ENCODE data around the gene SMYD3. TPM values are rescaled to one million over a fixed set of nuclear protein-coding genes. Genes with fewer than 3 reads are reported as not detected.

The SMYD3 gene
- total and polyA plus RNA-seq, 4 donors = 10.5 to 40.1 (median 32.5) TPM

GRCh38 chr1:245995474-245995873 lies 511.6 kb downstream of the SMYD3 start:
- no peaks in the 10 kb centered on the region for H3K36me3 ChIP-seq (ENCODE audit: control insufficient read depth in 4 of 4, insufficient read depth in 4 of 4, low read length in 4 of 4)
- DNase-seq = no peak
- no peaks in the 10 kb centered on the region for H3K27me3 ChIP-seq (ENCODE audit: control insufficient read depth in 3 of 3, insufficient read depth in 3 of 3, low read length in 2 of 3)
- WGBS, 2 donors = 94 to 95% methylated on average over 1 of the region's 1 CpG
- no peak for TF ChIP-seq CTCF (IDR thresholded peaks at IDR 0.05; ENCODE audit: control extremely low read depth, extremely low read depth)
- no peak overlapping the region for H3K27ac ChIP-seq (ENCODE audit: low read depth in 1 of 2, low read length in 1 of 2)
- ATAC-seq (ENCODE audit: insufficient read depth, low FRiP score) = no peak
- peaks cover 0 to 5% (median 4%) of the 10 kb centered on the region in 5 donors for H3K4me1 ChIP-seq (ENCODE audit: control insufficient read depth in 5 of 5, insufficient read depth in 5 of 5, low read length in 5 of 5)
- no peak overlapping the region for H3K9ac ChIP-seq (ENCODE audit: insufficient read depth in 1 of 2, low read length in 2 of 2)
- H3K9me3 ChIP-seq (ENCODE audit: control insufficient read depth in 4 of 4, insufficient read depth in 3 of 4, low read length in 3 of 4) = no peaks in the 10 kb centered on the region
- no peak overlapping the region for H3K4me3 ChIP-seq

- WGBS, 2 donors = 85% methylated on average over 4 of the region's 4 CpGs
- no peak for DNase-seq
Measured at GRCh38 chr1:245991266-245991665, 515.8 kb downstream of the SMYD3 start.

DNA sequence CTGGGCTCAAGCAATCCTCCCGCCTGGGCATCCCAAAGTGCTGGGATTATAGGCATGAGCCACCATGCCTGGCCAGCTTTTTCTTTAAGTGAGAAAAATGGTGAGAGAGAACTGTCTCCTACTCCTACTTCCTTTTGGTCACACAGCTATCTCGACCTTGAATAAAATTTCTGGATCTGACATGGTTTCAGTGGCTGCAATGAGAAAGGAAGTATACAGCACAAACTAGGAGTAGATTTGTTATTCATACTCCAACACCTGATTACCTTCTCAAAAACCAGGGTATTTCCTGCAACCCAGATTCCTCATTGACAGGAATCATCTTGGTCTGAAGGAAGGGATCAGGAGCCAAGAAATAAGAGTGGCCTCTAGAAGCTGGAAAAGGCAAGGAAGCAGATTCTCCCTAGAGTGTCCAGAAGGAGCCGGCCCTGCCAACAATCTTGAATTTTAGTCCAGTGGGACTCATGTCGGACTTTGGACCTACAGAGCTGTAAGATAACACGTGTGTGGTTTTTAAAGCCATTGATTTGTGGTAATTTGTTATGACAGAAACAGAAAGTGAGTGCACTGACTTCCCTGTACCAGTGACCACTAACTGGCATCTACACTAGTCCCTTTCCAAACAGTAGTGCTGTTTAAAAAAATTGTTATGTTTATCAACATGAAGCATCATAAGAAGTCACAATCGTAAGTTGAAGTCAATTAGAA lies 516.6 kb downstream of the SMYD3 start:
- H3K4me1 ChIP-seq (ENCODE audit: control insufficient read depth in 5 of 5, insufficient read depth in 5 of 5, low read length in 5 of 5) = peaks cover 2 to 21% (median 8%) of the 10 kb centered on the region in 5 donors
- no peak for TF ChIP-seq CTCF (IDR thresholded peaks at IDR 0.05; ENCODE audit: control extremely low read depth, extremely low read depth)
- H3K4me3 ChIP-seq = no peak overlapping the region
- no peak for DNase-seq
- no peak overlapping the region for H3K9ac ChIP-seq (ENCODE audit: insufficient read depth in 1 of 2, low read length in 2 of 2)
- no peaks in the 10 kb centered on the region for H3K27me3 ChIP-seq (ENCODE audit: control insufficient read depth in 3 of 3, insufficient read depth in 3 of 3, low read length in 2 of 3)
- no peaks in the 10 kb centered on the region for H3K36me3 ChIP-seq (ENCODE audit: control insufficient read depth in 4 of 4, insufficient read depth in 4 of 4, low read length in 4 of 4)
- H3K9me3 ChIP-seq (ENCODE audit: control insufficient read depth in 4 of 4, insufficient read depth in 3 of 4, low read length in 3 of 4) = no peaks in the 10 kb centered on the region
- no peak for ATAC-seq (ENCODE audit: insufficient read depth, low FRiP score)
- H3K27ac ChIP-seq (ENCODE audit: low read depth in 1 of 2, low read length in 1 of 2) = no peak overlapping the region
- 85 to 87% methylated on average over 6 of the region's 6 CpGs for WGBS, 2 donors

More at GRCh38 chr1:245991266-245991665, 515.8 kb downstream of the SMYD3 start:
- Histone ChIP-seq H3K4me1 (ENCODE audit: control insufficient read depth in 5 of 5, insufficient read depth in 5 of 5, low read length in 5 of 5) (peaks cover 2 to 14% (median 5%) of the 10 kb centered on the region in 5 donors), H3K27me3 (ENCODE audit: control insufficient read depth in 3 of 3, insufficient read depth in 3 of 3, low read length in 2 of 3) (no peaks in the 10 kb centered on the region), H3K9me3 (ENCODE audit: control insufficient read depth in 4 of 4, insufficient read depth in 3 of 4, low read length in 3 of 4) (no peaks in the 10 kb centered on the region), H3K9ac (ENCODE audit: insufficient read depth in 1 of 2, low read length in 2 of 2) (no peak overlapping the region), H3K27ac (ENCODE audit: low read depth in 1 of 2, low read length in 1 of 2) (no peak overlapping the region), H3K4me3 (no peak overlapping the region), H3K36me3 (ENCODE audit: control insufficient read depth in 4 of 4, insufficient read depth in 4 of 4, low read length in 4 of 4) (no peaks in the 10 kb centered on the region)
- no peak for TF ChIP-seq CTCF (IDR thresholded peaks at IDR 0.05; ENCODE audit: control extremely low read depth, extremely low read depth)
- ATAC-seq (ENCODE audit: insufficient read depth, low FRiP score) = no peak
